Bronchial epithelial cell (primary cell): ENCODE results near the gene TNFRSF21. TPM values are rescaled to one million over a fixed set of nuclear protein-coding genes. Genes with fewer than 3 reads are reported as not detected.
A peak's percentile ranks its signal among the peaks of the same experiment; 100 is the strongest.

Experiments
- DNase-seq: peaks from one replicate; pipeline ENCODE4 v3.0.0-alpha.2; 2010; ENCODE audit warnings: low read depth
- FAIRE-seq: peaks from 2 replicates; lab custom pipeline; 2011; peaks lifted over from hg19 to GRCh38; lab: Jason Lieb, UNC
- H3K27me3 ChIP-seq: 2 replicates; pipeline ENCODE4 v1.5.1; 2011; ENCODE audit warnings: low read length; ENCODE audit not compliant: control insufficient read depth, insufficient read depth
- H3K36me3 ChIP-seq: 2 replicates; pipeline ENCODE4 v1.5.1; 2011; ENCODE audit warnings: low read length; ENCODE audit not compliant: control insufficient read depth, insufficient read depth
- H3K4me3 ChIP-seq: 2 replicates; pipeline ENCODE4 v1.5.1; 2011; ENCODE audit warnings: mild to moderate bottlenecking, low read depth, low read length, control low read depth
- CTCF ChIP-seq: IDR thresholded peaks from 2 replicates; pipeline ENCODE4 v1.5.1; 2011; ENCODE audit warnings: mild to moderate bottlenecking, moderate library complexity, low read length, control low read depth, inconsistent platforms; ENCODE audit not compliant: insufficient read depth, severe bottlenecking
- total RNA-seq: library from RNA; depleted of rRNA; stranded (reverse); fragments of >200 nt; gene quantifications from 2 replicates; pipeline ENCODE4 v1.2.1, GENCODE V29; 2014

TNFRSF21 gene
- total RNA-seq, 1 donor from 2014 or later, result 42.4 TPM

GRCh38 chr6:47182291-47182957 lies 127.3 kb downstream of the TNFRSF21 start:
- Histone ChIP-seq H3K4me3 (no peak overlapping the region), H3K36me3 (no peaks in the 10 kb centered on the region), H3K27me3 (no peaks in the 10 kb centered on the region)
- DNase-seq, result peak; percentile 68
- FAIRE-seq, result no peak
- TF ChIP-seq CTCF, result no peak

GRCh38 chr6:47181681-47182080 lies 128.0 kb downstream of the TNFRSF21 start:
- Histone ChIP-seq H3K36me3 (no peaks in the 10 kb centered on the region), H3K27me3 (no peaks in the 10 kb centered on the region), H3K4me3 (no peak overlapping the region)
- no peak for FAIRE-seq
- DNase-seq, result no peak
- TF ChIP-seq CTCF, result no peak

Other genes with a start within 250 kb of the TNFRSF21 start
- 24.0 and 30.9 TPM in 2 replicates for gene CD2AP, start 167.9 kb upstream of the TNFRSF21 start, total RNA-seq